ENCODE measurements around the gene HS6ST2.

- TF ChIP-seq CTCF (conservative IDR thresholded peaks at IDR 0.05; ENCODE audit: low read depth, low read length) (no peak), EZH2 (IDR thresholded peaks at IDR 0.05; ENCODE audit: low read length, unreplicated experiment) (no peak)
These were observed 98.2 kb downstream of the HS6ST2 start for GRCh38 chrX:132860200-132860599.
